ENCODE measurements around the gene PGBD5.

The PGBD5 gene

DNA sequence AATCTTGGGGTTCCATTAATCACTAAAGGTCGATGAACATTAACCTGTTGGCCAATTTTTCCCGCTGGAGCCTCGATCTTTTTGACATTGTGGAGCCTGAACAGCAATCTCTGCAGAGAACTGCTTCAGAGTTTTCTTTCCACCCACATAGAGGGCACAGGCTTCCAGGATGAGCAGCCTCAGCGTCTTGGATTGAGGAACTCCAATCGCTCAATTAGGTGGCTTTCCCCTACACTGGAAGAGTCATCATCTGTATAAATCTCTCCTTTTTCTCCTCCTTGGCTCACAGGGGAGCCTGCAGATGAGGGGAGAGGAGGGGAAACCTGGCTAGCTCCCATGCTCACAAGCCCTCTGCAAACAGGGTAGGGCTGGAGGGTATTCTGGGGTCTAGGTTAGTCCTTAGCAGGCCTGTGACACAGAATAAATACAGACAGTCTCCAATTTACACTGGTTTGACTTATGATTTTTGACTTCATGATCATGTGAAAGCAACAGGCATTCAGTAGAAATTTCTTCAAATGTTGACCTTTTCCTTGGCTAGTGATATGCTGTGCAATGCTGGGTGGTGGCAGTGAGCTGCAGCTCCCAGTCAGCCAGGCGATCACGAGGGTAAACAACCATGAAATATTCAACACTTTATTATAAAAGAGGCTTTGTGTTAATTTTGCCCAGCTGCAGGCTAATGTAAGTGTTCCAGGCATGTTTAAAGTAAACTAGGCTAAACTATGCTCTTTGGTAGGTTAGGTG lies 80.8 kb downstream of the PGBD5 start:
- no peak for DNase-seq

DNA sequence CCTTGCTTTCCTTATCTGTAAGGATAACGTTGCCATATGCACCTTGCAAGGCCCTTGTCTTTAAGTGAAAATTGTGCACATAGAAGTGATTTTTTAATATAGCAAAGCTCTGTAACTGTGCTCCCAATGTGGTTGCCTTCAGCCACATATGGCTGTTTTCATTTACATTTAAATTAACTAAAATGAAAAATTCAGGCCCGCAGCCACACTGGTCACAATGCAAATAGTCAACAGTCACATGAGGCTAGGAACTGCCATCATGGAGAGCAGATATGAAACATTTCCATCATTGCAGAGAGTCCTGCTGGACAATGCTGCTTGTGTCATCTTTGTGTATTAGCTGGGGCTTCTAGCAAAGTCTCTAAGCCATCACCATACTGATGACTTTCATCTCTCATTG lies 83.4 kb downstream of the PGBD5 start:
- no peak for DNase-seq

DNA sequence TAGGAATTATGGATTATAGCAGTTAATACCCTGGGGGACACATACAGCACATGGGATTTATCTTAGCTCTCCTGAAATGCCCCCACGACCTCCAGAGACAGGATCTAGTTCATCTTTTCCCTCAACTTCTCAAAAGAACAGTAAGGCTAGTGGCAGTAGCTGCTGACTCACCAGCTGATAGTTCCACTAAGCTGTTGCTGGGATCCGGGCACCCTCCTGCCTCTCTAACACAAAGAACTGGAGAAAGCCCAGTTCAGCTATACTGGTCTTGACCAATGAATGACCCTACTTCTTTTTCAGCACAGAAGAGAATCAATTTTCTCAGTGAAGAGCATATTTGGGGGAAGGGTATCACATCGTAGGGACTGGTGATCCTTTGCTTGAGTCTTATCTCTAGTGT lies 84.1 kb downstream of the PGBD5 start:
- DNase-seq, result no peak

DNA sequence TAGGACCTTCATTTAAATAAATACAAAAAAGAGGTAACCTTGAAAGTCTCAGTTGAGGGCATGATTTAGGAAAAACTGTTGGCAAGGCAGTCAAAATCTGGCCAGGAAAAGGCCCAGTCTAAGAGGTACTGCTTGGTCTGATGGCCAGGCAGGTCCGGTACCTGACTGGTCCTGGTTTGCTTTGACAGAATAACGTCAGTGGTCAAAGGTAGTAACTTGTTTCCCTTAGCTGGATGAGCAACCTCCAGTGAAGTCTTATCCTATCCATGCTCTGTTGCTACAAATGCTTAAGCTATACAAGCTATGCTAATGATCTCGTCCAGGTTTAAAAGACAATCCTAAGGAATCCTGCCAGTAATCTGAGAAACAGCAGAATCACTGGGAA lies 85.0 kb downstream of the PGBD5 start:
- no peak for DNase-seq

DNA sequence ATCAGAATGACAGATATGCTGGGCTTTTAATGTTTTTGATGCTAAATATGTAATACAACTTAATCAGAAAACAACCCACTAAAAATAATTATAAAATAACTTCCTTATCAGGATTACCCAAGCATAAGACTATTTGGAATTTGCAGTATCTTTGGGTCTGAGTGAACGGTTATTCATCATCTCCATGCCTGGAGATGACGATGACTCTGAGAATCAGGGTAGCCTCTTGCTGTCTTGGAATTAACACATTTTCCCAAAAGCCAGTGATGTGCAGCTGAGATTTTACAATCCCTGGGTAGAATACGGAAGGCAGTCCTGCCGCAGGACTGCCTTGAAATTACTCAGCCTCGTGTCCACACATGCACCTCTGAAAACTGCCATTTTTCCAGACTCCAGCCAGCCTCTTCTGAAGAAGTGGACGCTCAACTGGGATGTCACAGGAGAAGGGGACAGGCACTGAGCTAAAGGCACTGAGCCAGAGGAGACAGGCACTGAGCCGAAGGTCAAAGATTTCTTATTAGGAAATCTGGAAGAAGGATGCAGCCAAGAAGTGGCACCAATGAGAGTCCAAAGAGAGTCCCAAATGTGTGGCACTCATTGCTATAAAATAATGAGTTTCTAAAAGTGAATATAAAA lies 85.5 kb downstream of the PGBD5 start:
- DNase-seq, result no peak

DNA sequence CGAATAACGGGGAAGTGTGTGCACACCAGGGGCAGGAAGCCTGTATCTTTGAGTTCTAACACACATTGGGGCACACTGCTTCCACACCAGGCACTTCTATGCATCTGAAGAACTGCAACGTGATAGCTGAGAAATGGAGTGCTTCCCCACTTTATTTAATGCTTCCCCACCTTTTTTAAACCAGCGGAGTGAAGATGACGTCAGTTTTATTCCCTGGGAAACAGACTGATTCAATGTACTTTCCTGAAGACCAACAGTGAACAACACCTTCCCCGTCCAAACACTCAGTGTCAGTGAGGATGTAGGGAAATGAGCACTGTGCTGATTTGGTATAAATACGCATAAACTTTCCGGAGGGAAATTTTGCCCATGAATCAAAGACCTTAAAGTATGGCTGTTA lies 87.1 kb downstream of the PGBD5 start:
- no peak for DNase-seq

DNA sequence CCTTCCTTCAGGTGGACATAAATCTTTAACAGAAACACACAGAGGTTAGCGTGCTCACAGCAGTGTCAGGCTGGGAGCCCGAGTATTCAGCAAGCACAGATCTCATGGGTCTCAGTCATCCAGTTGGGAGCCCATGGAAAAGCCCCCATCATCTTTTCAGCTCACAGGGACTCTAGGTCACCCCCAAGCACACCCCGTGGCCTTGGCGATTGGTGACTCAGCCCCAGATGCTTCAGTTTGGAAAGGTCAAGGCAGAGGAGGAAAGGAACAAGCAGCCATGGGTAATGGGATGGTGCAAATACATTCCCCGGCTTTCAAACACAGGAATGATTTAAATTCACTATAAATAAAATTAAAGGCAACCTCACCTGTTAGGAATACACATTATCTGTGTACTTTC lies 88.9 kb downstream of the PGBD5 start:
- no peak for DNase-seq

DNA sequence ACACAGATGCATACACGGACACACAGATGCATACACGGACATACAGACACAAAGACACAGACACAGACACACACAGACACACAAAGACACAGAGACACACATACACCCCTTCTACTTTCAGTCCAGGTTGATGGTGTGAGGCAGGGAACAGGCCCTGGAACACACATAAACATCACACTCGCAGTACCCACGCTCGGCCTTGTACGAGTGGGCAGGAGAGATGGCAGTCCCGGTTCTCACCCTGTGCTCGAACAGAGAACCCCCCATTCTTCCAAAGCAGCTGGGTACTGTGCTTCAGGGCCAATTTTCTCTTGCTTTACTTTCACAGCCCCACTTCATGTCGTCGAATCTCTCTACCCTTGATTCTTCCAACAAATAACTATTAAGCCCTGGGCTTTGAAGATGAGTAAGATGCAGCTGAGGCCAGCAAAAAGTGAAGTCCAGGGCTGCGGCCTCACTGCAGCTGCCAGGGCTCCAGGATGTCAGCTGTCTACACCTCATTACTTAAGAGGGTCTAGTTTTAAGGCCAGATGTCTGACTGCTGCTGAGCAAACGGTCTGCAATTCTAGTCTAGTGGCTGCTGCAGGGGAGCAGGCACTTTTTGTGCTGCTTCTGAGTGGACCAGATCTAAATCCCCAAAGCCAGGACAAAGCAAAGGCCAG lies 90.1 kb downstream of the PGBD5 start:
- DNase-seq, result no peak

DNA sequence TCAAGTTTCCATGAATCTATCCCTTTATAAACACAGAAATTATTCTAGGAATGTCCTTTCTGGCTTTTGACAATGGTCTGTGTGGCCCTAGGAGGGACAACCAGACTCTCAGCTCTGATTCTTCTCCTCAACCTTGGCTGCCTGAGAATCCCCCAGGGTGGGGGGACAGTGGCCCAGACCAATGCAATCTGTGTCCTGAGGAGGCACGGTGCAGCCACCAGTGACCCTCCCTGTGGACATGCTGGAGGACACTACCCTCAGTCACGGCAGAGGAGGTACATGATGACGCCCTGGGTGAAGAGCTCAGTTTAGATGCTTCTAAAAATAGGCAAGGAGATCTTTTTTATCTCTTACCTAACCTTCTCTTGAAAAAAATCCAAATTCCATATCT lies 91.7 kb downstream of the PGBD5 start:
- no peak for DNase-seq

DNA sequence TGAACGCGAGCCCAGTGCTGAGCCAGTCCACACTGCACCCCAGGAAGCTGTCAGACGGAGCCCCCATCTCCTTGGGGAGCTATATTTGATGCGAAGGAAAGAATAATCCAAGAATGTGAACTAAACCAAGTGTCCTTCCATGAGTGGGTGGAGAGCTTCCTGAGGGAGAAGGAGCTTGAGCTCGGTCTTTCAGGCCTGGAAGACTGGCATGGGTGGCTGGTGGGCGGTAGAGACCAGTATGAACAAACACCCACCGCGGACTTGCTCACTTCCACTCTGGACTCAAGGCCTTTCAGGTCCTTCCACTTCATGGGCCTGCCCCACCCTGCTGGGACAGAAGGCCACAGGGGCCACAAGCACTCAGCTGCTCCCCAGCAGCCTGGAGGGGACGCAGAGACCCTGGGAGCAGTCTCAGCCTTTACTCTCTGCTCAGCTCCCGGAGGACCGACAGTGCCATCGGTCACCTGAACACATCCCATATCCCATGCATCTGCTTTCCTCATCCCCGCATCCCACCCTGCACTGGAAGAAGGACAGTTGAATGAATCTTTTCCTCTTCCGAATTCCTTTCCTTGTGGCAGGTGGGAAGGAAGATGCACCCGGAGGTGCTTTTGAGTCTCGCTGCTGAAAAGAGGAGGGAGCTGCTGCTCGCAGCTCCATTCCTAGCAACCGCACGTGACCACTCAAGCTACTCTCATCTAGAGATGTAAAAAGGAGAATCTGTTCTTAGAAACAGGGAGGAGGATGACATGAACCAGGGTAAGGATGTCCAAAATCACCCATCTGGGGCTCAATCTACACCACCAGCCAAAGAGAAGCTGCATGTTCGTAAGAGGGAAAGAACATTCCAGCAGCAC lies 92.3 kb downstream of the PGBD5 start:
- no peak for DNase-seq

DNA sequence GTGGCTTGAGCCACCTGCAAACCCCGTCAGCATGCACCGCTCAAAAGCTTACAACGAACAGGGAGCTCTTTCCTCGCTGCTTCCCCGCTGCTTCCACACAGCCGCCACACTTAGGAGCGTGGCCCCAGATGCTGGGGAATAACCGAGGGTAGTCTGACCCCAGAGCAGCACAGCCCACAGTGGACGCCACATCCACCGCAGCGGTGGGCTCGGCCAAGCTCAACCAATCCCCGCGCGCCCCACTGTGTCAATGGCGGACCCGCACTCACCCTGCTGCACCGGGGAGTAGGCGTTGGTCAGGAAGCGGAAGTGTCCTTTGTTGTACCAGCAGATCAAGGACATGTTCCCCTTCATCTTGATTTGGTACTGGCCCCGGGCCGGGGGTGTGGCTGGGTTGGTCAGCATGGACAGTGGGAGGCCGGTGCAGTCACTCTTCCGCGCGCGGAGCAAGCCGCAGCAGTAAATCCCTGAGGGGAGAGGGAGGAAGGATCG lies 93.5 kb downstream of the PGBD5 start:
- DNase-seq, result no peak

DNA sequence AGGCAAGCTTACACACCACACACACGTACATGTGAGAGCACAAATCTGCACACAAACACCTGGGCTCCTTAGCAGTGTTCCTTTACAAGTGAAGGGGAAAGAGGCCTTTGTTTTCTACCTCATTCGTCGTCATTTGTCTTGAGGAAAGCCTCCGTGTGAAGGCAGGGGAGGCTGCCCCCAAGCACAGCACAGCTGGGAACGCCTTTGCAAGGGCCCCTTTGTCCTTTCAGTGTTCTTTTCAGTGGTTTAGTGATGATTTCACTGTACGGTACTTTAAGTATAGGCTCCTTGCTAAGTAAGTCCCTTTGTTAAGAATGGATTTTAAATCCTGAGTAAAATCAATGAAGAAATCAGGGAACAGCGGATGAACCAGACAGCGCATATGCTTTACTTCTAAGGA lies 94.1 kb downstream of the PGBD5 start:
- no peak for DNase-seq

DNA sequence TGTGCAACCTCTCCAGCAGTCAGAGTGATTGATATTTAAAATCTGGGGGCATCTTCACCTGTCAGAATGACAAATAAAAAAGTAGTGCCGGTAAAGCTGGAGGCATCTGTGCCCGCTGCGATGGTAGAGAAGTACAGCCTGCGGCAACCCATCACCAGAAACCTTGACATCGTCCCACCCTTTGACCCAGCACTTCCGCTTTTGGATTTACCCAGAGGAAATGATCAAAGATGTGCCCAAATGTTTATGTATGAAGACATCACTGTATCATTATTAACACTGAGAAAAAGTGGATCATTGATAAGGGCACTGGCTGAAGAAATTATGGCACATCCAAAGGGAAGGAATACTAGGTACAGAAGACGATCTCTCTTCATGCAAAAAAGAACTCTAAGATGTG lies 96.0 kb downstream of the PGBD5 start:
- no peak for DNase-seq

DNA sequence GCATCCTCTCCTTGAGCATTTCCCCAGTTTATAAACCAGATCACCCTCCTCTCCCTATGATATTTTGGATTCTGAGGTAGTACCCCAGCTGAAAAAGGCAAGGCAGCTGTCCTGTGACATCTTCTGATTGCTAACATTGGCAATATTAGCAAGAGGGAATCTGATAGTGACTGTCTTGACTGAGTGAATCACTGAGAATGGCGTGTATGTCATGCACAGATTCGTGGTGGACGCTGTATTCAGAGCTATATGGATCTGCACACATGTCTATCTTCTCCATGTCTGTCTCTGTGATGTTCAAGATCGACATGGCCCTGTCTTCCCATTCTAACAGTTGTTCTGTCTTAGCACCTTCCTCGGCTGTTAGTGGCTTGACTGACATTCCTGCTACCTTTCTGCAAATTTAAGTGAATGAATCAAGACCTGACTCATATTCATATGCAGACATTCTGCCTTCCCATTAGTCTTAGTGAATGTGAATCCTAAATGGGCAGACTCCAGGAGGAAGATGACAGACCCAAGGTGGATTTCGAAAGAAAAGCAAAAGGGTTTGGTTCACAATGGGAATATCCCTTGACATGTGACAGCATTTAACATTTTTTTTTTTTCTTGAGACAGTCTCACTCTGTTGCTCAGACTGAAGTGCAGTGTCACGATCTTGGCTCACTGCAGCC lies 97.7 kb downstream of the PGBD5 start:
- peak in 1 of 2 donors; percentile 47 for DNase-seq

DNA sequence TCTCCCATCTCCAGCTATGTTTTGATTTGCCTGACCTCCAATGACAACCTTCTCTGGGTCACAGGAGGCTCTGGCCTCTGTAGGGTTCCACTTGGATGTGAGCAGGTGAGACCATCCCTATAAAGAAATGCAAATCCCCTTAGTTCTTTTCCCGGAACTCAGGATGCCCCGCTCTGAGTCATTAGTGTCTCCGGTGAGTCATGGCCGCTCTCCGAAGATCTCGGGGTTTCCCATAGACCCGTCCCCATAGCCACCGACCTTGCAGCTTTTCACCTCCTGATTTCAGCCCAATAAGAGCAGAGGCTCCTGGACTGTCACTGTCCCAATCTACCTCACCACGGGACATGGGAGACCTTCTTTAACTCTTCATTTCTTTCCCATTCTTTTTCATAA lies 98.2 kb downstream of the PGBD5 start:
- DNase-seq, result no peak

DNA sequence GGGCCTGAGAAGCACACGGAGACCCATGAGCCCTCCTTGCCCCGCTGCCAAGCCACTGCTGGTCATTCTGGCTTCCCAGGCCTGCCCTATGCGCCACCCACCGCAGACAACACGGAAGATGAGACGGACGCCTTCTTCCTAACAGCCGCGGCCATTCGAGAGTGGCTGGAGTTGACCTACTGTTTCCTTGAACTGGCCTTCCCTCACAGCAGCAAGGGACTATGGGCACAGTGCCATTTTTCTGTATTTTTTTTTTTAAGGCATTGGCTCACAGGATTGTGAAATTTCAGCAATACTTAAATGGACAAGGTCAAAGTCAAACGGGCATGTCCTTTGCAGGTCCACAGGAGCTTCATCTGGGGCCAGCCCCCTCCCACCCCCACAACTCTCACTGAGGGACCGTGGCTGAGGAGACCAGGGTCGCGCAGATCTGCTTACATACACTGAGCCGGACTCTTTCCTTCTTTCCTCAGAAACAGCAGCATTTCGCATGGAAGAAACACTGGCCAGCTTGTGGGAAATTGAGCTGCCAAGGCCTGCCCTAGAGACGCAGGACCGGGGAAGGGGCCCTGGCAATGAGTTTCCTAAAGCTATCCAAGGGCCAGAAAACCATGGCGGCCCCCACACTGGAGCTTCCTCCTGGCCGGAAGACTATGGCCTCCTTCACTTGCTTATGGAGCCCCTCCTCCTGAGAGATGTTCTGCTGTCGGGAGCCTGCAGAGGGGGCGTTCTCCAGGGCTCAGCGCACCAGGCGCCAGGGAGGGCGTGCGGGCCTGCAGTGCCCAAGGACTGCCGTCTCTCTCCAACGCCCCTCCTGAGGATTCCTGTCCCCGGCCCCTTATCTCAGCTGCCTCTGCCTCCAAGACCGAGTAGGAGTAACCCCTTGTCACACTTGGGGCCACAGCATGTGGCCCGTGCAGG lies 98.9 kb downstream of the PGBD5 start:
- DNase-seq, result no peak

DNA sequence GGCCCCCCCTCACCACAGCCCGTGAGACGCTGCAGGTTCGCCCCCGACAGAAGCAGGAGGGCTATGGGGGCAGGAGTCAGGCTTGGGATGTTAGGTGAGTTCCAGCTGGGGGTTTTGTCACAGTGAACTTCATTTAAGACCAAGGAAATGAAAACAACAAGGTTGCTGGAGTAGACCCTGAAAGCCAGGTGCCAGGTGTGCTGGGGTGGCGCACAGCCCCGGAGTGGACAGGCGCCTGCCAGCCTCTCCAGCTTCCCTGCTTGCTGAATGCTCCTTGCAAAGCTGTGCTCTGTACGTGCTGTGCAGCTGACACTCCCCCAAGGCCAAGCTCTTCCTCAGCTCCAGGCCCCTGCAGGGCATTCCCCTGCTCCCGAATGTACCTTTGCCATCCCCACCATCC lies 102.4 kb downstream of the PGBD5 start:
- no peak for DNase-seq

DNA sequence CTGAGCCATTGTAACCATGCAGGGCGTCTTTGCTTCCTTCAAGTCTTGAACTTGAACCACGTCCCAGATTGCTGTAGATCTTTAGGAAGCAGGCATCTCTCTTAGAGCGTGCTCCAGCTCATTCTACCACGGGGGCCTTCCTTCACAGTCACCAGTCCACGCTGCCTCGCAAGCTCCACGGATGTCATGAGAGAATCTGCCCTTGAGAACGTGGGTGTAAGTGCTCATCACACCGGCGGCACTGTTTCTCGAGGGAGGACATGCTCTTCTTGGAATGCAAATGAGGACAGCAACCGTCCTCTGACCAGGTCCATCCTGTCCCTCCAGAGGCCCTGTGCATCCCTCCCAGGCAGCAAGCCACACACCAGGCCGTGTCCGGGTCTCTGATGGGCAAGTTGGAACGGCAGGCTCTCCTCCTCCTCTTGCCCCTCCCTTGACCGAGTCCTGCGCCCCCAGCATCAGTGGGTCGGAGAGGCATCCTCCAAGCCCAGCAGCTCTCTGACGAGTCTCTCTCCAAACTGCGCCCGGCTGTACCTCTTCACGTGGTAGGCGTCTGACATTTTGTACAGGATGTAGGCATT lies 103.1 kb downstream of the PGBD5 start:
- DNase-seq, result no peak

DNA sequence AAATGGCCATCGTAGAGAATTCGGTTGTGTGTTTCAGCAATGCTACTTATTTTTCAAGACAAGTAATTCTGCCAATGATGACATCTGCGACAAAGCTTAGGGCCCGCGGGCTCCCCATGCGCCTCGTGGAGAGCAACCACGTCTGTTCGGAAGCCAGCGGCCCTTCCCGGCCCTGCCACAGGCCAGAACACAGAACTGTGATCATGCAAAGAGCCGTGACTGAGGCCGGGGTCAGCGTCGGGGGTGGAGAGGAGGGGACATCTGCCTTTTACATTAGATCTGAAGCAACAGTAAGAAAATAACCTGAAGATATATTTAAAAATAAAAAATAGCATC lies 103.7 kb downstream of the PGBD5 start:
- DNase-seq, result no peak

DNA sequence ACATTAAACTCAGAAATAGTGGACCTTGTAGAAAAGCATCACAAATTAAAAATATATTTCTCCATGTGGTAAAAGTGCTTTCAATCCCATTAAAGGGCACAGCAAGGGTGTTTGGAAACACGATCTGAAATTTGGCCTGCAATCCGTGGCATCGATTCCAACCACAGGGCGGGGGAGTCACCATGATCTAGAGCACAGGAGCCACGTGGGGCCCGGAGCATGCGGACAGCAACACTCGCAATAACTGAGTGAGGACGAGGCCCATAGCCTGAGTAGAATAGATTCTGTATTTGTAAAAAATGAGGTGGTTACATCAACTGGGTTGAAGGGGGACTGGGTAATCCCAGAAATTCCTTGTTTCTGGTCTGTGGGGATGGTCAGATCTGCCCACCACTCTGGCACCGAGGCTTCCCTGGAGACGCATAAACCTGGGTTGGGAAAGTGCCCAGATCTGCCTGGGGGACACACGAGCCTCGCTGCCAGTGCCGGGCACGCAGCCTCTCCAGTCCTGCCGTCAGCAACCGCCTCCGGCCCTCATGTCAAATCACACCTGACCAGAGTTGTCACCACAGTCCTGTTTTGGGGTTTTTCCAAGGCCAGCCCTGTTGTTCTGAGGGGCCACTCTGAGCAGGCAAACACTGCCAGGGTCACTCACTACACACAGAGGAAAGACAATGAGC lies 104.3 kb downstream of the PGBD5 start:
- DNase-seq, result no peak

DNA sequence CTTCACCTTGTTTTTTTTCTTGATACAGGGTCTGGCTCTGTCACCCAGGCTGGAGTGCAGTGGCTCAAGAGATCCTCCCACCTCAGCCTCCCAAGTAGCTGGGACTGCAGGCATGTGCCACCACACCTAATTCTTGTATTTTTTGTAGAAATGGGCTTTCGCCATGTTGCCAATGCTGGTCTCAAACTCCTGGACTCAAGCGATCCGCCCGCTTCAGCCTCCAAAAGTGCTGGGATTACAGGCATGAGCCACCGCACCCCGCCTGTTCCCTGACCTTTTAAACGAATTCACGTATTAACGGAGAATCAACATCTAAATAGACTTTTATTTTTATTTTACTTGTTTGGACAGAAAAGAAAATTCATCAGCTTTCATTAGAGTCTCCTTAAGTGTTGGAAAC lies 104.8 kb downstream of the PGBD5 start:
- no peak for DNase-seq

Measured in inflammatory macrophage treated with lipopolysaccharide for 1 hour (primary cell).